NOMO-1 treated with dmso at 0.1 percent for 144 hours (cell line): Measurements from ENCODE around the gene TSPAN9.
A peak's percentile ranks its signal among the peaks of the same experiment; 100 is the strongest.

Experiments
- DNase-seq: peaks from one replicate; lab custom pipeline; 2025; ENCODE audit not compliant: unreplicated experiment; lab: John Stamatoyannopoulos, UW

The TSPAN9 gene

DNA sequence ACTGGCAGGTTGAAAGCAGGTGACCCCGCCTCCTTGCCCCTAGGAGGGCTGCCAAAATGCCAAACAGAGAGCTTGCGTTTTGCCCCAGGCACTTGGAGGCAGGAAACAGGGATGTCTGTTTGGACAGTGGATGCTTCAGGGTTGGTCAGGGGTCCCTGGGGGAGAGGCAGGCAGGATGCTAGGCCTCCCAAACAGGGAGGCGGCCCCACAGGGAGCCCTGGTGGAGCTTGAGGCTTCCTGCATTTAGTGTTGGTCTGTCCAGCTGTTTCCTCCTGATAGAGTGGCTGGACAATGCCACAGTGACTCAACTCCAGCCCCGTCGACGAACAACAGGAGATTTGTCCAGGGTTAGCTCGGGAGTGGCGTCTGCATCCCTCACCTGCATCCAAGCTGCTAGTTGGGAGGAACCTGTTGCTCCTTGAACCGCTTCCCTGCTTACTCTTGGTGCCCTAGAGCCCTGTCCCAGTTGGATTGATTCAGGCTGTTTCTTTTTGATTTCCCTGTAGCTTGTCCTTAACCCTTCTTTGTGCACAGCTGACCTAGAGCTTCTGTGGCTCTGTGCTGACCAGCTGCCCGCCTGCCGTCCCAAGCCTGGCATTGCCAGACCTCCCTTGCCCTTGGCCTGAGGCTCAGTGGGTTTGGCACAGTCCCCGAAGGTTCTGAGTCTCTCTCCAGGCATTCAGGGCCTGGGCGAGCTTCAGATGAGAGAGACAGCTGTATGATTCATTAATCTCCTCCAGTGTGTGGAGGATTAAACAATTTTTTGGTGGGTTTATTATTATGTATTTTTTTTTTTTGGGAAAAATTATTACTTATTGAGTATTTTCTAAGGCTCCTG lies 45.9 kb downstream of the TSPAN9 start:
- no peak for DNase-seq

GRCh38 chr12:3123729-3124128 lies 46.5 kb downstream of the TSPAN9 start:
- DNase-seq = no peak

DNA sequence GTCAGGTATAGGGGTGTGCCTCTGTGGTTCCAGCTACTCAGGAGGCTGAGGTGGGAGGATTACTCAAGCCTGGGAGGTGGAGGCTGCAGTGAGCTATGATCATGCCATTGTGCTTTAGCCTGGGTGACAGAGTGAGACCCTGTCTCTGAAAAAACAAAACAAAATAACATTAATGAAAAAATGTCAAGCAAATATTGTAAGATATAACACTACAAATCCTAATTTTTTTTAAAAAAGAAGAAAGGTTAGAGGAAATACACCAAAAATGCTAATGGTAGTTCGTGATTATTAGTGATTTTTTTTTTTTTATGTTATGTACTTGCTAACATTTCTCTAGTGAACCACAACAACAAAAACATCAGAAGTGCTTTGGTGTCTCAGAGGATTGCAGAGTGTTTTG lies 47.7 kb downstream of the TSPAN9 start:
- no peak for DNase-seq

DNA sequence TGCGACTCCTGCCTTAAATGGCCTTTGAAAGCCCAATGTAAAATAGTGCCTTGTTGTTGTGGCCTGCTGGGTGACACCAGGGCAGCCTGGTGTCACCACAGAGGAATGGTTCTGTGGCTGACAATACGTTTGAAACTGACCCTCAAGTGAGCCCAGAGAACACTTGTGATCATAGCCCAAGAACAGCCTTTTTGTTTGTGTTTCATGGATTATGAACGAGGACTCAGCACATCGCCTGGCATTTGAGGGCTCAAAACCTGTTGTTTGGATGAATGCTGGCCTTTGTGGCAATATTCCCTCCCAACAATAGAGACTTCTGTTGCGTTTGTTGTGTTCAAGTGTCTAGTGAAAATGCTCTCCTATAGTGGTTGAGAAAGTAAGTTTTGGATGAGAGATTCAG lies 48.5 kb downstream of the TSPAN9 start:
- DNase-seq = no peak

- DNase-seq = no peak
Measured at GRCh38 chr12:3127832-3128231, 50.7 kb downstream of the TSPAN9 start.

DNA sequence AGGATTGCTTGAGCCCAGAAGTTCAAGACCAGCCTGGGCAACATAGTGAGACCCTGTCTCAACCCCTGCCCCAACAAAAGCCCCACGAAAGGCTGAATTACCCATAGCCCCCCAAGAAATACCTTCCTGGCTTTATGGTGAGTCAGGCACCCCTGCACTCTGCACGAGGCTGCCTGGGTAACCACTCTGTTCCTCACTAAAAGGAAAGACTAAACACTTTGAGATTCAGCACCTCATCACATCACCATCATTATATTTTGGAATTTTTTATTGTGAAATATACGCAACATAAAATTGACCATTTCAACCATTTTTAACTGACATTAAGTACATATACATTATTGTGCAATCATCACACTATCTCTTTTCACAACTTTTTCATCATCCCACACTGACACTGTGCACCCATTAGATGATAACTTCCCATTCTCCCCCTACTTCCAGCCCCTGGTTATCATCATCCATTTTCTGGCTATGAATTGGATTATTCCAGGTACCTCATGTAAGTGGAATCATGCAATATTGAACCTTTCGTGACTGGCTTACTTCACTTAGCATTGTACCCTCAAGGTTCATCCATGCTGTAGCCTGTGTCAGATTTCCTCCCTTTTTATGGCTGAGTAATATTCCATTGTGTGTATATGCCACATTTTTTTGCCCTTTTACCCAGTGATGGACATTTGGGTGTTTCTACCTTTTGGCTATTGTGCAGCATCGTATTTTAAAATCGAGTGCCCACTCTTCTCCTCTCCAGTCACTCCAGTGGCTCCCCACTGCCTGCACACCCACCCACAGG lies 51.5 kb downstream of the TSPAN9 start:
- DNase-seq = no peak

GRCh38 chr12:3129301-3130056 lies 52.3 kb downstream of the TSPAN9 start:
- peak; percentile 72 for DNase-seq

DNA sequence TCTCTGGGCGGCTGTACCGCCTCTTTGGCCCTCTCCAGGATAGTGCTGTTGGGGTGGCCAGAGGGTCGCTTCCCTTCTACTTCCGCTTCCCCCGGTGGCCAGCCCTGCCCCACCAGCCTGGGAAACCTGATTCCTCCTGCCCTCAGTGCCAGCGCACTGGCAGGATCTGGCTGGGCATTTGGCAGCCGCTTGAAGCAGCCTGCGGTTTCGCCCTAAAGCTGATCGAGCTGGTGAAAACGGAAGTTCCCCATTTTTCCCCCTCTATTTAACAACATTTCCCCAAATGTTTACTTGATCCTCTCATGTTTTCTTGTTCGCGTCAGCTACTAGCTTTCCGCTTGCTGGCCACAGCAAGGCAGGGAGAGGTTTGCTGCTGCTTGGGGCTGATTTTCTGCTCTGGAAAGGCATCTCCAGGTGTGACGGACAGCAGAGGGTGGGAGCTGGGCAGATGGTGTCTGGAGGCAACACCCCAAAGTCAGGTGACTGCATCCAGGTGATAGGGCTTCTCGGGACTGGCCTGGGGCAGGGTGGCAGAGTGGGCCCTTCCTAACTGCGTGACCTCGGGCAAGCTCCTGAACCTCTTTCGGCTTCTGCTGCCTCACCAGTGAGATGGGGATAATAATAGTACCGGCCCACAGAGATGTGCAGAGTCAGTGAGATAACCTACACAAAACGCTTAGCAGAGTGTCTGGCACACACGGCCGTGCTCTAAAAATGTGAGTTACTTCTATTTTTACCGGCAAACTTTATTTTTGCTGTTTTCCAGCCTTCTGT lies 53.1 kb downstream of the TSPAN9 start:
- DNase-seq = peak; percentile 51

- DNase-seq = no peak
Measured at GRCh38 chr12:3131129-3131528, 54.0 kb downstream of the TSPAN9 start.

GRCh38 chr12:3132636-3133404 lies 55.6 kb downstream of the TSPAN9 start:
- DNase-seq = no peak

GRCh38 chr12:3133405-3133783 lies 56.2 kb downstream of the TSPAN9 start:
- no peak for DNase-seq

DNA sequence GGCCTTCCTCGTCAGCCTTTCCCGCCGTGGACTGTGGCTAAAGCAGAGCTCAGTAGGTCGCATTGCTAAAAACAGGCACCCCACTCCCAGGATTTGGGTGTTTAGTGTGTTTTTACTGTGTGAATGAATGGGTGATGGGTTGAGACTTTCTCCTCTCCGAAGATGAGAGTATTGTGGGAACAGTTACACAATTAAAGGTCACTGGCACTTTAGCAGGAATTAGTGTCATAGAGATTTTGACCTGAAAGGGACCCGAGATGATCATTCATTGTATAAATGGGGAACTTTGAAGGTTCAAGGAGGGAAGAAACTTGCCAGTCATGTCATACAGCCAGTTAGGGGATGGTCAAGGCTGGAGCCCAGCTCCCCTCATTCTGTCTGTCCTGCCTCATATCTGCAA lies 56.9 kb downstream of the TSPAN9 start:
- no peak for DNase-seq

DNA sequence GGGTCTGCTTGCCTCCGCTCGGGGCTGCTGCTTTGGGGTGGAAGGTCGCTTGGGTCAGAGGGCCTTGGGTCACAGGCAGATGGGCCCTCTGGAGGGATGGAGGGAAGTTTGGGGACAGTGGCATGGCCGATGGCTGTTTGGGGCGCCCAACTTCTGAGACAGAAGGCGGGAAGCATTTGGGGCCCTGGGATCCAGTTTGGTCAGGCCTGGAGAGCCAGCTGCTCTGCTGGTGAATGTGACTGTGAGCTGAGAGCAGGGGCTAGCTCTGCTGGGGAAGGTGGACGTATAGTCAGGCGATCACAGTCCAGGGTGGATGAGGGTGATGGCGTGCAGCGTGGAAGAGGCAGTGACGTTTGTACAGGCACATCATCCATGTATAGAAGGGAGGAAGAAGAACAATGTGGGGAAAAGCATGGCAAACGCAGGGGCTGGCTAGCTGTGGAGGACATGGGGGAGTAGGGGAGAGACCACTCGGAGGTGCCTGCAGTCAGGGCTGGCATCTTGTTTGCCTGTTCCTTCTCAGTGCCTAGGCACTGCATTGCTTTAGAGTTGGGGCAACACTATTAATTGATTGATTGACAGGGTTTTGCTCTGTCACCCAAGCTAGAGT lies 57.5 kb downstream of the TSPAN9 start:
- DNase-seq = no peak

DNA sequence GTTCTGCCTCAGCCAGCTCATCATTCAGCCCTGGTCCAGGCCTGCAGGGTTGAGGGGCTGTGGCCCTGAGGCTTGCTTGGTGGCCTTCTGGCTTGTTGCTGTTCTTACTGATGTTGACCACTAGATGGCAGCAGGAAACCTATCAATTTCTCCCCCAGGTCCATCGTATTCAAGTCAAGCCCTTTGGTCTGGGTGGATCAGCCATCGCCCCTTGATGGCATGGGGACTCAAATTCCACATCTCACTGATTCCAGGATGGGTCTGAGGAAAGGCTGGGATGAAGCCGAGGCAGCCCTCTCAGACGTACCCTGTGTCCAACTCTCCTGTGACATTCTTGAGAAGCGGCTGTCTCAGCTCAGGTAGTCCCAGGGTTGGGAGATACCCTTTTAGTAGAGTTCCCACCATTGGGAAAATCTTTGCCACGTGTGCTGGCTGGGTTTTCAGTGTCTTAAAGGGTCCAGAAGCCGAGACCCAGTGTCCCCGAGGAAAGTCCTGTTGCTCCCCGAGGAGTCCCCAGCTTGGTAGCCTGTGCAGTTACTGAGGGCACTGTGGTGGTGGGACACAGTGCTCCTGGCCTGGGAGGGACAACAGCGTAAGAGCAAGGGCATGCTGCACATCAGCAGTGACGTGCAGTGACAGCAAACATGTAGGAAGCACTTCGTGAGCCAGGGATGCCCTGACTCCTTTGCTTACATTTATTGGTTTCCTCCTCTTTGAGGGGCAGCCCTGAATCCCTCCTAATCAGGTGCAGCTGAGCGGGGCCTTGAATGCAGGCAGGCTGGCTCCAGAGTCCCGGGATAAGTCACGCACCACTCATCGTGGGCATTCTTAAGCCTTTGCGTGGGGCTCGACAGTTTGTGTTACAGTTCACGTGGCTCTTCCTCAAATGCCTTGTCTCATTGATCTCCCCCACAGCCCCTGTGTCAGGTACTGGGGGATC lies 58.6 kb downstream of the TSPAN9 start:
- DNase-seq = peak; percentile 5

GRCh38 chr12:3136641-3137267 lies 59.6 kb downstream of the TSPAN9 start:
- no peak for DNase-seq

DNA sequence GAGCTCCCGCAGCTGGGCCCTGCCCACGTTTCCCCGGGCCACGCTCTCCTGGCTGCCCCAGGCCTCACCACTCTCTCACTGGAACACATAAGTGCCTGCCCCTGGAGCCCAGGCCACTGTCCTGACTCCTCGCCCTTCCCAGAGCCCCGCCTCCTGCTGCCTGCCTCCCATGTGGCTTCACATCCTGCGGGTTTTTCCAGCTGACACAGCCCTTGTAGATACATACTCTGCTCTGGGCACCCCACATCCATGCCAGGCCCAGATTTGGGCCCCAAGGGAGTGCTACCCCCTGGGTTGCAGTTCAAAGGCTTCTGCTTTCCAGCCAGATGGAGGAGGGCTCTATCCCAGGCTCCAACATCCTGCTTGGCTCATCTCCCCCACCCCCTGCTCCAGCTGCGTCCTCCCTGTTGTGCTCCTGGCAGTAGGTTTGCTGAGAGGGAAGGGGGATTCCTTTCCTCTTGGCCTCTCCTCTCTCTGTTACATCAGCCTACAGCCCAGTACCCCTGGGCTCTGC lies 60.1 kb downstream of the TSPAN9 start:
- no peak for DNase-seq

DNA sequence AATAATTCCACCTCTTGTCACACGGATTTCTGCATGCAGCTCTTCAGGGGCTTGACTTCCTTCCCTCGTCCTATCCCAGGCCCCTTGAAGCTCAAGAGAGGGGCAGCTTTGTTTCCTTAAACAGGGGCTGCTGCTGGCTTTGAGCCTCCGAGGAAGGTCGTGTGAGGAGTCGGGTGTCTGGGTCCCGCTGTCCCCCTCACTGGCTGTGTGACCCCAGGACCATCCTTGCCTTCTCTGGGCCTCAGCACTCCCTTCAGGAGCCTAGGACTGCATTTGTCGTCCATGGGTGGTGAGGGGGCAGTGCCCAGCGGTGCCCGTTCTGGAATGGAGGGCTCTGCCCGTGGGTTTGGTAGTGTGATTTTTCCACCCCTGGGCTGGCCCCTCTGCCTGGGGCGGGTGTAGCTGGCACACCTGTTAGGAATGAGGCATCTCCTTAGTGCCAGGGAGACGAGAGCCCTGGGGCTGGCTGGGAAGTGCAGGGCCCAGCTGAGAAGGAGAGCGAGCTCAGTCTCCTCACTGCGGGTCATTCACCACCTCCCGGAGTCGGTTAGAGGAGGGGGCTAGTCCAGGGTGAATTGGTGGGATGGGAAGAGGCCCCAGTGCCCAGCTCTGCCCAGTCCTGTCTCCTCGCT lies 60.8 kb downstream of the TSPAN9 start:
- no peak for DNase-seq
